ENCODE results near the gene AMDHD2.

The AMDHD2 gene, protein sequence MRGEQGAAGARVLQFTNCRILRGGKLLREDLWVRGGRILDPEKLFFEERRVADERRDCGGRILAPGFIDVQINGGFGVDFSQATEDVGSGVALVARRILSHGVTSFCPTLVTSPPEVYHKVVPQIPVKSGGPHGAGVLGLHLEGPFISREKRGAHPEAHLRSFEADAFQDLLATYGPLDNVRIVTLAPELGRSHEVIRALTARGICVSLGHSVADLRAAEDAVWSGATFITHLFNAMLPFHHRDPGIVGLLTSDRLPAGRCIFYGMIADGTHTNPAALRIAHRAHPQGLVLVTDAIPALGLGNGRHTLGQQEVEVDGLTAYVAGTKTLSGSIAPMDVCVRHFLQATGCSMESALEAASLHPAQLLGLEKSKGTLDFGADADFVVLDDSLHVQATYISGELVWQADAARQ

DNA sequence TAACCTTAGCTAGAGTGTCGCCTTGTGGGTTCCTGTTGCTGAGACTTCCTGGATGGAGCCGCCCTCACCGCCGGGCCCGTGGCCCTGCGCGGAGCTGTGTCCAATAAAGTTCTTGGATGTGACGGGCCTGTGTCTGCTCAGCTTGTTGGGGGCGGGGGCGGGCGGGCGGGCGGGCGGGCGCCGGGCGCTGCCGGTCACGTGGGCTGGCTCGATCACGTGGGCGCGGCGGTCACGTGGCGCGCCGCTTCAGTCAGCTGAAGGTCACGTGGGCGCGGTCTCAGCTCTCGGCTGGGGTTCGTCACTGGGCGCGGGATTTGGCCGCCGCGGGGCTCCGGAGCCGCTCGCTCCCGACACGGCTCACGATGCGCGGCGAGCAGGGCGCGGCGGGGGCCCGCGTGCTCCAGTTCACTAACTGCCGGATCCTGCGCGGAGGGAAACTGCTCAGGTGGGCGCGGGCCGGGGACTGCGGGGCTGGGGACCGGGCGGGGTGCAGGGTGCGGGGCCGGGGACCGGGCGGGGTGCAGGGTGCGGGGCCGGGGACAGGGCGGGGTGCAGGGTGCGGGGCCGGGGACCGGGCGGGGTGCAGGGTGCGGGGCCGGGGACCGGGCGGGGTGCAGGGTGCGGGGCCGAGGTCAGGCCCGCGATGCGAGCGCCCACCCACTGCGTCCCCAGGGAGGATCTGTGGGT is at the start of gene AMDHD2:
Gene AMDHD2 (plus strand): TSS at position 275 of the 687 bp plus-strand sequence. CDS start 88 bp downstream, at position 363.
- DNase-seq (ENCODE audit: low read depth) = peak; percentile 91
- TF ChIP-seq, protein P1, sequence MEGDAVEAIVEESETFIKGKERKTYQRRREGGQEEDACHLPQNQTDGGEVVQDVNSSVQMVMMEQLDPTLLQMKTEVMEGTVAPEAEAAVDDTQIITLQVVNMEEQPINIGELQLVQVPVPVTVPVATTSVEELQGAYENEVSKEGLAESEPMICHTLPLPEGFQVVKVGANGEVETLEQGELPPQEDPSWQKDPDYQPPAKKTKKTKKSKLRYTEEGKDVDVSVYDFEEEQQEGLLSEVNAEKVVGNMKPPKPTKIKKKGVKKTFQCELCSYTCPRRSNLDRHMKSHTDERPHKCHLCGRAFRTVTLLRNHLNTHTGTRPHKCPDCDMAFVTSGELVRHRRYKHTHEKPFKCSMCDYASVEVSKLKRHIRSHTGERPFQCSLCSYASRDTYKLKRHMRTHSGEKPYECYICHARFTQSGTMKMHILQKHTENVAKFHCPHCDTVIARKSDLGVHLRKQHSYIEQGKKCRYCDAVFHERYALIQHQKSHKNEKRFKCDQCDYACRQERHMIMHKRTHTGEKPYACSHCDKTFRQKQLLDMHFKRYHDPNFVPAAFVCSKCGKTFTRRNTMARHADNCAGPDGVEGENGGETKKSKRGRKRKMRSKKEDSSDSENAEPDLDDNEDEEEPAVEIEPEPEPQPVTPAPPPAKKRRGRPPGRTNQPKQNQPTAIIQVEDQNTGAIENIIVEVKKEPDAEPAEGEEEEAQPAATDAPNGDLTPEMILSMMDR (IDR thresholded peaks at IDR 0.05; ENCODE audit: low read length, missing control alignments) = no peak
- H3K4me3 ChIP-seq (replicated peaks; ENCODE audit: low read depth, low read length) = peak within 1 kb of the TSS; percentile 76

DNA sequence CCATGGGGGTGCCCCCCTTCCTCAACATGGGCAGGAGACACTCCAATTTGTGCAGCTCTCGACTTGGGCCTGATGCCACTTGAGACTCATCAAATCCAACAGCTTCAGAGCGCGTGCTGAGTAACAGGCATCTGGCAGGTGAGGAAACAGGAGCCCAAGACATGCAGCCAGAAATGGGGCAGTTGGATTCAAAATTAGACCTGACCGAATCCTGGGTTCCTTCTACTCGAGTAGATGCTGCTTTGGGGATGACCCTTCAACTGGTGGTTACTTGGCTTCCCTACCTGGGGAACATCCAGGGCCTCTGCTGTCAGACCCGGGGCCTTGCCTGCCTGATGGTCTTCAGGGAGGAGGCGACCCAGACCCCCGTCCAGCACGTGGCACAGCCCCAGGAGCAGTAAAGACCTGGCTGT is 49.6 kb upstream of the AMDHD2 start:
- TF ChIP-seq, protein P1 (IDR thresholded peaks at IDR 0.05; ENCODE audit: low read length, missing control alignments) = no peak
- no peak for DNase-seq (ENCODE audit: low read depth)
- no peak overlapping the region for H3K4me3 ChIP-seq (replicated peaks; ENCODE audit: low read depth, low read length)

DNA sequence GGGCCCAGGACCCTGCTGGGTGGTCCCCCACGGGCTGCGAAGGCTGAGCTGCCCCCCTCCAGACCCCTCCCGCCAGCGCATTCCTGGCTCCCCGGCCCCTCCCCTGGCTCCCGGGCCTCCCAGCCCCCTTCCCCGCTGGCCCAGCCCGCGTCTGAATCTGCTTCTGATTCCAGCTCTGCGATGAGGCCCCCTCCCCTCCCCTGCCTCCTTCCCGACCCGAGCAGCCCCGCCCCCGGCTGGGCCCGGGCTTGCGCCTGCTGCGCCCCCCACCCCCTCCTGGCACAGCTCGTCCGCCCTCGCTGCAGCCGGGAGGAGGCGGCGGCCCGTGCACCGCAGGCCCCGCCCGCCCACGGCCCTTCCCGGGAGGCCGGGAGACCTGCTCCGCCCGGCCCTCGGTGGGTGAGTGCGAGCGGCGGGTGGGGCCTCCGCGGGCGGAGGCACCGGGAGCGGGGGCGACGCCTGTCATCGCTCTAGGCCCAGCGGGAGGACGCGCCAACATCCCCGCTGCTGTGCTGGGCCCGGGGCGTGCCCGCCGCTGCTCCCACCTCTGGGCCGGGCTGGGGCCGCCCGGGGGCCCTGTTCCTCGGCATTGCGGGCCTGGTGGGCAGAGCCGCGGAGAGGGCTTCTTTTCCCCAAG is 49.0 kb upstream of the AMDHD2 start, which contains the start of gene NTN3:
Gene NTN3 (plus strand): TSS at position 282 of the 637 bp plus-strand sequence. CDS start 405 bp downstream, outside the sequence.
- no peak for DNase-seq (ENCODE audit: low read depth)
- TF ChIP-seq, protein P1 (IDR thresholded peaks at IDR 0.05; ENCODE audit: low read length, missing control alignments) = no peak
- no peak within 1 kb of the TSS for H3K4me3 ChIP-seq (replicated peaks; ENCODE audit: low read depth, low read length)

DNA sequence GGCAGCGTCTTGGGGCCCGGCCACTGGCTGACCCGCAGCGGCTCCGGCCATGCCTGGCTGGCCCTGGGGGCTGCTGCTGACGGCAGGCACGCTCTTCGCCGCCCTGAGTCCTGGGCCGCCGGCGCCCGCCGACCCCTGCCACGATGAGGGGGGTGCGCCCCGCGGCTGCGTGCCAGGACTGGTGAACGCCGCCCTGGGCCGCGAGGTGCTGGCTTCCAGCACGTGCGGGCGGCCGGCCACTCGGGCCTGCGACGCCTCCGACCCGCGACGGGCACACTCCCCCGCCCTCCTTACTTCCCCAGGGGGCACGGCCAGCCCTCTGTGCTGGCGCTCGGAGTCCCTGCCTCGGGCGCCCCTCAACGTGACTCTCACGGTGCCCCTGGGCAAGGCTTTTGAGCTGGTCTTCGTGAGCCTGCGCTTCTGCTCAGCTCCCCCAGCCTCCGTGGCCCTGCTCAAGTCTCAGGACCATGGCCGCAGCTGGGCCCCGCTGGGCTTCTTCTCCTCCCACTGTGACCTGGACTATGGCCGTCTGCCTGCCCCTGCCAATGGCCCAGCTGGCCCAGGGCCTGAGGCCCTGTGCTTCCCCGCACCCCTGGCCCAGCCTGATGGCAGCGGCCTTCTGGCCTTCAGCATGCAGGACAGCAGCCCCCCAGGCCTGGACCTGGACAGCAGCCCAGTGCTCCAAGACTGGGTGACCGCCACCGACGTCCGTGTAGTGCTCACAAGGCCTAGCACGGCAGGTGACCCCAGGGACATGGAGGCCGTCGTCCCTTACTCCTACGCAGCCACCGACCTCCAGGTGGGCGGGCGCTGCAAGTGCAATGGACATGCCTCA is 48.3 kb upstream of the AMDHD2 start:
- DNase-seq (ENCODE audit: low read depth) = no peak
- H3K4me3 ChIP-seq (replicated peaks; ENCODE audit: low read depth, low read length) = no peak overlapping the region
- TF ChIP-seq, protein P1 (IDR thresholded peaks at IDR 0.05; ENCODE audit: low read length, missing control alignments) = no peak

DNA sequence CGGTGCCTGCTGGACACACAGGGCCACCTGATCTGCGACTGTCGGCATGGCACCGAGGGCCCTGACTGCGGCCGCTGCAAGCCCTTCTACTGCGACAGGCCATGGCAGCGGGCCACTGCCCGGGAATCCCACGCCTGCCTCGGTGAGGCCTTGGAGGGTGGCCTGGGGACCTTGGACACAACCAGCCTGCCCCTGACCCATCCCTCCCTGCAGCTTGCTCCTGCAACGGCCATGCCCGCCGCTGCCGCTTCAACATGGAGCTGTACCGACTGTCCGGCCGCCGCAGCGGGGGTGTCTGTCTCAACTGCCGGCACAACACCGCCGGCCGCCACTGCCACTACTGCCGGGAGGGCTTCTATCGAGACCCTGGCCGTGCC is 47.7 kb upstream of the AMDHD2 start:
- TF ChIP-seq, protein P1 (IDR thresholded peaks at IDR 0.05; ENCODE audit: low read length, missing control alignments) = no peak
- DNase-seq (ENCODE audit: low read depth) = no peak
- H3K4me3 ChIP-seq (replicated peaks; ENCODE audit: low read depth, low read length) = no peak overlapping the region

DNA sequence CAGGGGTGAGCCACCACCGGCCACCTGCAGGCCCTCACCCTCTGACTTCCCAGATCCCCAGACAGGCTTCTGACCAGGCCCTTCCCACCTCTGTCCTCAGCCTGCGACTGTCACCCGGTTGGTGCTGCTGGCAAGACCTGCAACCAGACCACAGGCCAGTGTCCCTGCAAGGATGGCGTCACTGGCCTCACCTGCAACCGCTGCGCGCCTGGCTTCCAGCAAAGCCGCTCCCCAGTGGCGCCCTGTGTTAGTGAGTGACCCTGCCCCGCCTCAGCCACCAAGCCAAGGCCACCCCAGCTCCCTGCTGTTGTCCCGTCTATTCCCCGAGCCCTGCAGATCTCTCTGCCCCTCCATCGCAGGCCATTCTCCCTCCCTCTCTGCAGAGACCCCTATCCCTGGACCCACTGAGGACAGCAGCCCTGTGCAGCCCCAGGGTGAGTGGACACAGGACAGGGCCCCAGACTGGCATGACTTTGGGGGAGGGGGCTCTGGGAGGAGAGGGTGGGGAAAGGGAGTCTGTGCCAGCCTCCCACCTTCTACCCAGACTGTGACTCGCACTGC is 47.2 kb upstream of the AMDHD2 start:
- no peak for DNase-seq (ENCODE audit: low read depth)
- no peak overlapping the region for H3K4me3 ChIP-seq (replicated peaks; ENCODE audit: low read depth, low read length)
- TF ChIP-seq, protein P1 (IDR thresholded peaks at IDR 0.05; ENCODE audit: low read length, missing control alignments) = no peak

All from fibroblast of pulmonary artery (primary cell).